ENCODE results near the gene YY1. TPM values are rescaled to one million over a fixed set of nuclear protein-coding genes. Genes with fewer than 3 reads are reported as not detected.
"Not testable (repeated sequence)": the region's sequence is repeated elsewhere in the genome, so short reads cannot be mapped to it uniquely, and the experiment has no call there.

YY1 gene
- total and polyA plus RNA-seq, 2 donors from 2014 or later, result 34.2 to 60.4 TPM

DNA sequence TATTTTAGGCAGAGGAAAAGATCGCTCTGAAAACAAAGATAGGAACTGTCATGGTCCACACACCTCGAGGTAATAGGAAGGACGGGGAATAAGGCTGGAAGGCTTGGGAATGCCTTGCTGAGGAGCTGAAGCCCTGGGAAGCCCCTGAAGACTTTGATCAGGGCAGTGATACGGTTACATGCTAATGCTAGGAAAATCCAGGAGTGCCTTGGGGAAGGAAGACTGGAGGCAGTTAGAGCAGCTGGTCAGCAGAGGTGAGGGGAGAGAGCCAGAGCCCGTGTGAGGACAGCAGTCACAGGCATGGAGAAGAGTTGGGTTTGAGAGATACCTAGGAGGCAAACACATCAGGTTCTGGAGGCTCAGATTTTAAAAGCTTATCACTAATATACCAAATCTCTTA, 8.6 kb upstream of the YY1 start:
- FAIRE-seq, result no peak
- Histone ChIP-seq H3K36me3 (ENCODE audit: control insufficient read depth in 2 of 3, insufficient read depth in 3 of 3, low read length in 3 of 3) (peaks cover 0 to 3% (median 0%) of the 10 kb centered on the region in 3 donors), H3K9me3 (ENCODE audit: control insufficient read depth in 2 of 3, insufficient read depth in 1 of 3, low read length in 3 of 3) (no peaks in the 10 kb centered on the region), H3K4me1 (ENCODE audit: control insufficient read depth in 2 of 3, insufficient read depth in 2 of 3, low read depth in 1 of 3, low read length in 3 of 3) (no peaks in the 10 kb centered on the region), H3K4me3 (ENCODE audit: low read length in 3 of 3) (no peak overlapping the region), H3K27me3 (ENCODE audit: control insufficient read depth, insufficient read depth, low read length) (no peaks in the 10 kb centered on the region), H3K9ac (ENCODE audit: low read length in 3 of 3) (no peak overlapping the region), H3K27ac (ENCODE audit: low read depth in 2 of 2, low read length in 2 of 2) (no peak overlapping the region)
- intact Hi-C loops (cut with DNase I), result no loop called here
- DNase-seq, result no peak
- TF ChIP-seq, protein P1, sequence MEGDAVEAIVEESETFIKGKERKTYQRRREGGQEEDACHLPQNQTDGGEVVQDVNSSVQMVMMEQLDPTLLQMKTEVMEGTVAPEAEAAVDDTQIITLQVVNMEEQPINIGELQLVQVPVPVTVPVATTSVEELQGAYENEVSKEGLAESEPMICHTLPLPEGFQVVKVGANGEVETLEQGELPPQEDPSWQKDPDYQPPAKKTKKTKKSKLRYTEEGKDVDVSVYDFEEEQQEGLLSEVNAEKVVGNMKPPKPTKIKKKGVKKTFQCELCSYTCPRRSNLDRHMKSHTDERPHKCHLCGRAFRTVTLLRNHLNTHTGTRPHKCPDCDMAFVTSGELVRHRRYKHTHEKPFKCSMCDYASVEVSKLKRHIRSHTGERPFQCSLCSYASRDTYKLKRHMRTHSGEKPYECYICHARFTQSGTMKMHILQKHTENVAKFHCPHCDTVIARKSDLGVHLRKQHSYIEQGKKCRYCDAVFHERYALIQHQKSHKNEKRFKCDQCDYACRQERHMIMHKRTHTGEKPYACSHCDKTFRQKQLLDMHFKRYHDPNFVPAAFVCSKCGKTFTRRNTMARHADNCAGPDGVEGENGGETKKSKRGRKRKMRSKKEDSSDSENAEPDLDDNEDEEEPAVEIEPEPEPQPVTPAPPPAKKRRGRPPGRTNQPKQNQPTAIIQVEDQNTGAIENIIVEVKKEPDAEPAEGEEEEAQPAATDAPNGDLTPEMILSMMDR (IDR thresholded peaks at IDR 0.05; ENCODE audit: borderline replicate concordance, extremely low read depth, insufficient read depth), result no peak

DNA sequence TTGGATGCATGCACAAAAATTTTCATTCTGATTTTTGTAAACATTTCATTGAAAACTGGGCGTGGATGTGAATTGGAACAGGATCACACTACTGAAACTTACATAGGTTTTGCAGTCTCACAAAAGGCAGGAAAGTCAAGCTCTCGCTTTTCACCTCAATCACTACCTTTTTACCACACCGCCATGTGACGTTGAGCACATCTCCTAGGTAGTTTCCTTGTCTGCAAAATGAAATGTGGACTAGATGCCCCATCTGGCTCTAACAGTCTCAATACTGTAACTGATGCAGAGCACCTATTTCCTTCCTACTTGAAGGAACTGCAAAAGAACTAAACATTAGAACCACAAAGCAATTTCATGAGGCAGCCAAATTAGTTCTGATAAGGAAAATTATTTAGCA, 4.4 kb upstream of the YY1 start:
- Histone ChIP-seq H3K36me3 (ENCODE audit: control insufficient read depth in 2 of 3, insufficient read depth in 3 of 3, low read length in 3 of 3) (peaks cover 0 to 3% (median 0%) of the 10 kb centered on the region in 3 donors), H3K9me3 (ENCODE audit: control insufficient read depth in 2 of 3, insufficient read depth in 1 of 3, low read length in 3 of 3) (no peaks in the 10 kb centered on the region), H3K27me3 (ENCODE audit: control insufficient read depth, insufficient read depth, low read length) (no peaks in the 10 kb centered on the region), H3K27ac (ENCODE audit: low read depth in 2 of 2, low read length in 2 of 2) (no peak overlapping the region), H3K4me3 (ENCODE audit: low read length in 3 of 3) (no peak overlapping the region), H3K4me1 (ENCODE audit: control insufficient read depth in 2 of 3, insufficient read depth in 2 of 3, low read depth in 1 of 3, low read length in 3 of 3) (peaks cover 6 to 10% (median 6%) of the 10 kb centered on the region in 3 donors), H3K9ac (ENCODE audit: low read length in 3 of 3) (no peak overlapping the region)
- intact Hi-C loops (cut with DNase I), result no loop called here
- FAIRE-seq (no peak), DNase-seq (no peak)
- TF ChIP-seq, protein P1 (IDR thresholded peaks at IDR 0.05; ENCODE audit: borderline replicate concordance, extremely low read depth, insufficient read depth), result no peak

DNA sequence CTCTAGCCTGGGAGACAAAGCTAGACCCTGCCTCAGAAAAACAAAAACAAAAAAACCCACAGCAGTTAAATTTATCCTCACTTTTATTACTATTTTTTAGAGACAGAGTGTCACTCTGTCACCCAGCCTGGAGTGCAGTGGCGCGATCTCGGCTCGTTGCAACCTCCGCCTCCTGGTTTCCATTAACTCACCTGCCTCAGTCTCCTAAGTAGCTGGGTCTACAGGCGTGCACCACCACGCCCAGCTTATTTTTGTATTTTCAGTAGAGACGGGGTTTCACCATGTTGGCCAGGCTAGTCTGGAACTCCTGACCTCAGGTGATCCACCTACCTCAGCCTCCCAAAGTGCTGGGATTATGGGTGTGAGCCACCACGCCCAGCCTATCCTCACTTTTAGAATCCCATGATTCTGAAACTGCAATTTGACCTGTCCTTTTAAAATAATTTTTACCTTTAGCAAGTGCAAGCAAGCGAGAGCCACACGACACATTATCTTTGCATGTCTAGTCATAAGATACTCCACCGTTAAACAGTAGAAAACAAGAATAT, 2.6 kb upstream of the YY1 start:
- FAIRE-seq, result not testable (repeated sequence)

DNA sequence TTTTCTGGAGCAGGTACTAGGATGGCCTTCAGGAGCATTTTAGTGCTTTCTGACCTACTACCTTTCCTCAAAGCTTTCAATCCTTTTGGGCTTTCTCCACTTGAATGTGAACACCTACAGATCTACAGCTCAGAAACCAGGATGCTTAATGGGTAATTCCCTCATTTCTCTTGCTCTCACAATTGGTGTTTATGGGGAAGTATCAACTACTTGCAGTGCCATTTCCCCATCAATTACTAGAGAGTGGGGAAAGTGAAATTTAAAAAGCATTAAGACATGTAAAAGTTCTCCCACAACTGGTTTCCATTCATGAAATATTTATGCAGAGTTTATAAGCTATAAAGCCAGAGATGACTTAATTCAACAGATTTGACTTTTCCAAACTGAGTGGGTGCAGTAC, 2.1 kb upstream of the YY1 start:
- H3K9ac ChIP-seq (ENCODE audit: low read length in 3 of 3), result peak overlapping the region in 2 of 3 donors; percentile 4 to 80
- no peak overlapping the region for H3K27ac ChIP-seq (ENCODE audit: low read depth in 2 of 2, low read length in 2 of 2)
- H3K4me3 ChIP-seq (ENCODE audit: low read length in 3 of 3), result peak overlapping the region; percentile 76 to 89 (median 83)
- no peaks in the 10 kb centered on the region for H3K27me3 ChIP-seq (ENCODE audit: control insufficient read depth, insufficient read depth, low read length)
- peaks cover 6 to 12% (median 10%) of the 10 kb centered on the region in 3 donors for H3K4me1 ChIP-seq (ENCODE audit: control insufficient read depth in 2 of 3, insufficient read depth in 2 of 3, low read depth in 1 of 3, low read length in 3 of 3)
- intact Hi-C loops (cut with DNase I), result no loop called here
- no peaks in the 10 kb centered on the region for H3K36me3 ChIP-seq (ENCODE audit: control insufficient read depth in 2 of 3, insufficient read depth in 3 of 3, low read length in 3 of 3)
- TF ChIP-seq, protein P1 (IDR thresholded peaks at IDR 0.05; ENCODE audit: borderline replicate concordance, extremely low read depth, insufficient read depth), result no peak
- no peak for FAIRE-seq
- no peaks in the 10 kb centered on the region for H3K9me3 ChIP-seq (ENCODE audit: control insufficient read depth in 2 of 3, insufficient read depth in 1 of 3, low read length in 3 of 3)
- DNase-seq, result peak in 1 of 5 donors; percentile 6

More for the DNA sequence above, 2.6 kb upstream of the YY1 start:
- intact Hi-C loops (cut with DNase I); H3K9ac ChIP-seq (ENCODE audit: low read length in 3 of 3); DNase-seq; H3K9me3 ChIP-seq (ENCODE audit: control insufficient read depth in 2 of 3, insufficient read depth in 1 of 3, low read length in 3 of 3); H3K27me3 ChIP-seq (ENCODE audit: control insufficient read depth, insufficient read depth, low read length); H3K27ac ChIP-seq (ENCODE audit: low read depth in 2 of 2, low read length in 2 of 2); H3K36me3 ChIP-seq (ENCODE audit: control insufficient read depth in 2 of 3, insufficient read depth in 3 of 3, low read length in 3 of 3): not testable (repeated sequence)
- Histone ChIP-seq H3K4me3 (ENCODE audit: low read length in 3 of 3) (peak overlapping the region in 1 of 3 donors; percentile 83), H3K4me1 (ENCODE audit: control insufficient read depth in 2 of 3, insufficient read depth in 2 of 3, low read depth in 1 of 3, low read length in 3 of 3) (peaks cover 6 to 10% (median 9%) of the 10 kb centered on the region in 3 donors)
